ENCODE measurements around the gene PABPN1. TPM values are rescaled to one million over a fixed set of nuclear protein-coding genes. Genes with fewer than 3 reads are reported as not detected.
"Not testable (repeated sequence)": the region's sequence is repeated elsewhere in the genome, so short reads cannot be mapped to it uniquely, and the experiment has no call there.

Gene PABPN1
- total and polyA plus RNA-seq, 3 donors from 2014 or later, result 194 to 222 (median 194) TPM

DNA sequence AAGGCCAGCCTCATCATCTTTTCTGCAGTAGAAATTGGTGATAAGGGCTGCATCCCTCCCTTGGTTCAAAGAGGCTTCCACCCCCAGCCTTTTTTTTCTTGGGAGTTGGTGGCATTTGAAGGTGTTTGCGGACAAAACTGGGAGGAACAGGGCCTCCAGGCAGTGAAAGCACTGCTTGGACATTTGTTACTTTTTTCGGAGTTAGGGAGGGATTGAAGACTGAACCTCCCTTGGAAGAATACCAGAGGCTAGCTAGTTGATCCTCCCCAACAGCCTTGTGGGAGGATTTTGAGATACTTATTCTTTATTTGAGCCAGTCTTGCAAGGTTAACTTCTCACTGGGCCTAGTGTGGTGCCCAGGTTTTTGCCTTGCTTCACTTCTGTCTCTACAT lies 3.2 kb downstream of the PABPN1 start:
- Histone ChIP-seq H3K9me3 (no peaks in the 10 kb centered on the region), H3K4me1 (peaks cover 43% of the 10 kb centered on the region), H3K27ac (peak overlapping the region; percentile 99), H3K4me3 (no peak overlapping the region), H3K36me3 (ENCODE audit: low read depth, missing control alignments) (no peaks in the 10 kb centered on the region), H3K27me3 (no peaks in the 10 kb centered on the region)
- intact Hi-C loops (cut with DNase I; ENCODE audit: low total_unique reads), result no loop called here
- TF ChIP-seq, protein P1, sequence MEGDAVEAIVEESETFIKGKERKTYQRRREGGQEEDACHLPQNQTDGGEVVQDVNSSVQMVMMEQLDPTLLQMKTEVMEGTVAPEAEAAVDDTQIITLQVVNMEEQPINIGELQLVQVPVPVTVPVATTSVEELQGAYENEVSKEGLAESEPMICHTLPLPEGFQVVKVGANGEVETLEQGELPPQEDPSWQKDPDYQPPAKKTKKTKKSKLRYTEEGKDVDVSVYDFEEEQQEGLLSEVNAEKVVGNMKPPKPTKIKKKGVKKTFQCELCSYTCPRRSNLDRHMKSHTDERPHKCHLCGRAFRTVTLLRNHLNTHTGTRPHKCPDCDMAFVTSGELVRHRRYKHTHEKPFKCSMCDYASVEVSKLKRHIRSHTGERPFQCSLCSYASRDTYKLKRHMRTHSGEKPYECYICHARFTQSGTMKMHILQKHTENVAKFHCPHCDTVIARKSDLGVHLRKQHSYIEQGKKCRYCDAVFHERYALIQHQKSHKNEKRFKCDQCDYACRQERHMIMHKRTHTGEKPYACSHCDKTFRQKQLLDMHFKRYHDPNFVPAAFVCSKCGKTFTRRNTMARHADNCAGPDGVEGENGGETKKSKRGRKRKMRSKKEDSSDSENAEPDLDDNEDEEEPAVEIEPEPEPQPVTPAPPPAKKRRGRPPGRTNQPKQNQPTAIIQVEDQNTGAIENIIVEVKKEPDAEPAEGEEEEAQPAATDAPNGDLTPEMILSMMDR (IDR thresholded peaks at IDR 0.05), result no peak
- no peak for TF ChIP-seq POLR2A (IDR thresholded peaks at IDR 0.05)
- DNase-seq, result peak; percentile 63
- WGBS, 2 donors, result 41 to 45% methylated on average over 2 of the region's 2 CpGs

DNA sequence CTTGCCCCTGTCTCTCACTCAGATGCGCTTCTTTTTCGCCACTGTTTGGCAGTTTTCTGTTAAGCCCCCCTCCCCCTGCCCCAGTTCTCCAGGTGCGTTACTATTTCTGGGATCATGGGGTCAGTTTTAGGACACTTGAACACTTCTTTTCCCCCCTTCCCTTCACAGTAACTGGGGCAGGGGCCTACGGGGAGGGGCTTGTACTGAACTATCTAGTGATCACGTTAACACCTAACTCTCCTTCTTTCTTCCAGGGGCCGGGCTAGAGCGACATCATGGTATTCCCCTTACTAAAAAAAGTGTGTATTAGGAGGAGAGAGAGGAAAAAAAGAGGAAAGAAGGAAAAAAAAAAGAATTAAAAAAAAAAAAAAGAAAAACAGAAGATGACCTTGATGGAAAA lies 3.7 kb downstream of the PABPN1 start:
- DNase-seq, result no peak
- 51 to 57% methylated on average over 7 of the region's 7 CpGs for WGBS, 2 donors
- H3K4me3 ChIP-seq, result no peak overlapping the region
- no peaks in the 10 kb centered on the region for H3K27me3 ChIP-seq
- H3K9me3 ChIP-seq, result no peaks in the 10 kb centered on the region
- peaks cover 43% of the 10 kb centered on the region for H3K4me1 ChIP-seq
- H3K36me3 ChIP-seq (ENCODE audit: low read depth, missing control alignments), result no peaks in the 10 kb centered on the region
- TF ChIP-seq POLR2A (IDR thresholded peaks at IDR 0.05), result no peak
- intact Hi-C loops (cut with DNase I; ENCODE audit: low total_unique reads), result no loop called here
- peak overlapping the region; percentile 99 for H3K27ac ChIP-seq

DNA sequence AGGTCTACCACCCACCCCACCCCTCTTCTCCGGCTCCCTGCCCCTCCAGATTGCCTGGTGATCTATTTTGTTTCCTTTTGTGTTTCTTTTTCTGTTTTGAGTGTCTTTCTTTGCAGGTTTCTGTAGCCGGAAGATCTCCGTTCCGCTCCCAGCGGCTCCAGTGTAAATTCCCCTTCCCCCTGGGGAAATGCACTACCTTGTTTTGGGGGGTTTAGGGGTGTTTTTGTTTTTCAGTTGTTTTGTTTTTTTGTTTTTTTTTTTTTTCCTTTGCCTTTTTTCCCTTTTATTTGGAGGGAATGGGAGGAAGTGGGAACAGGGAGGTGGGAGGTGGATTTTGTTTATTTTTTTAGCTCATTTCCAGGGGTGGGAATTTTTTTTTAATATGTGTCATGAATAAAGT lies 4.5 kb downstream of the PABPN1 start:
- intact Hi-C loops (cut with DNase I; ENCODE audit: low total_unique reads); H3K27me3 ChIP-seq; H3K36me3 ChIP-seq (ENCODE audit: low read depth, missing control alignments); H3K9me3 ChIP-seq; H3K4me3 ChIP-seq; DNase-seq: not testable (repeated sequence)
- peak overlapping the region; percentile 99 for H3K27ac ChIP-seq
- H3K4me1 ChIP-seq, result peaks cover 41% of the 10 kb centered on the region
- WGBS, 2 donors, result 46 to 66% methylated on average over 5 of the region's 5 CpGs

DNA sequence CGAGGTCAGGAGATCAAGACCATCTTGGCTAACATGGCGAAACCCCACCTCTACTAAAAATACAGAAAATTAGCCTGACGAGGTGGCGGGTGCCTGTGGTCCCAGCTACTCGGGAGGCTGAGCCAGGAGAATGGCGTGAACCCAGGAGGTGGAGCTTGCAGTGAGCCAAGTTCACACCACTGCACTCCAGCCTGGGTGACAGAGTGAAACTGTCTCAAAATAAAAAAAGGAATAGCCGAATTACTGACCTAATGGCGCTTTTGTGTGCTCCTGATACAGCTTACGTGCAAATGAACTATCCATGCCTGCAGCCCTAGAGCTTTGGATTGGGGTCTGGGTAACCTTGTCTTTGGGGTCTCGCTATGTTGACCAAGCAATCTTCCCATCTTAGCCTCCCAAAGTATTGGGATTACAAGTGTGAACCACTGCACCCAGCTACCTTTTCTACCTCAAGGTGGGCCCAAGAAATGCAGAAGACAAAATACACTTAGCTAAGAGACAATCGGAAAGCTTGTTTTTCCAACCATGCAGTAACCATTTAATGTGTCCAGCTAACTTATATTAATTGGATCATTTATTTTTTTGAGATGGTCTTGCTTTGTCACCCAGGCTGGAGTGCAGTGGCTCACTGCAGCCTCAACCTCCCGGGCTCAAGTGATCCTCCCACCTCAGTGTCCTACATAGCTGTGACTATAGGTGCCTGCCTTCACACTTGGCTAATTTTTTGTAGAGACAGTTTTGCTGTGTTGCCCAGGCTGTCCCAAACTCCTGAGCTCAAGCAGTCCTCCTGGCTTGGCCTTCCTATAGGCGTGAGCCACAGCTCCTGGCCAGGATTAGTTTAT lies 5.5 kb downstream of the PABPN1 start:
- no peak for TF ChIP-seq POLR2A (IDR thresholded peaks at IDR 0.05)
- TF ChIP-seq, protein P1 (IDR thresholded peaks at IDR 0.05), result no peak
- Histone ChIP-seq H3K4me1 (peaks cover 41% of the 10 kb centered on the region), H3K4me3 (no peak overlapping the region), H3K36me3 (ENCODE audit: low read depth, missing control alignments) (no peaks in the 10 kb centered on the region), H3K9me3 (no peaks in the 10 kb centered on the region), H3K27me3 (no peaks in the 10 kb centered on the region), H3K27ac (peak overlapping the region in 1 of 2 donors; percentile 99)
- intact Hi-C loops (cut with DNase I; ENCODE audit: low total_unique reads), result no loop called here
- DNase-seq, result no peak
- 66 to 69% methylated on average over 12 to 13 of the region's 13 CpGs for WGBS, 2 donors

DNA sequence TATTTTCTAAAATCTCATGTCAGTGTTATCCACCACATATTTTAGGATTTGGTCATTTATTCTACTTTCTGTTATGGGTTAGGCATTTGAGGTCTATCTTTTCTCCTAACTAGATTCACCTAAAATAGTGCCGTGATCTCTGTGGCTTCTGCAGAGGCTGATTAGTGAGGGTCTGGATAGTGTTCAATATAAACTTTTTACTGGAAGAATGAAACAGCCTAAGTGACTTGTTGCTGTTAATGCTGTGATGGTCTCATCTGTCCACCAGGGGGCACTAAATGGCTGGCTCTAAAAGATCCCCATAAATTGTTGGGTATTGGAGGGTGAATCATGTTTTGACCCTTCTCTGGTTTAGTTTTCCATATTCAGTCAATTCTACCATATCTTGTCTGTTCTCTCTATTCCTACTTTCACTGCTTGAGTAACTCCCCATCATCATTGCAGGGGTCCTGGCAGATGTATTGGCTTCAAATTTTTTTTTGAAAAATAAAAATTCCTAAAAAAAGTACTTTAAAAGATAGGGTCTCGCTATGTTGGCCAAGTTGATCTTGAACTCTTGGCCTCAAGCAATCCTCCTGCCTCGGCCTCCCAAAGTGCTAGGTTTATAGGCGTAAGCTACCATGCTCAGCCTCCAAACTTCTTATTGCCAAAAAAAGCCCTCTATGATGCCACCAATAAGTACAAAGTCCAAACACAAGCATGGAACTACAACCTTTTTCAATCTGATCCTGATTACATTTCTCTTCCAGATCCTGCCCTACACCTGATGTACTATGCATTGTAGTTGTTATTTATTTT lies 6.9 kb downstream of the PABPN1 start:
- DNase-seq, result peak; percentile 87
- H3K36me3 ChIP-seq (ENCODE audit: low read depth, missing control alignments), result no peaks in the 10 kb centered on the region
- no peaks in the 10 kb centered on the region for H3K27me3 ChIP-seq
- no peaks in the 10 kb centered on the region for H3K9me3 ChIP-seq
- peak overlapping the region in 1 of 2 donors; percentile 20 for H3K27ac ChIP-seq
- intact Hi-C loops (cut with DNase I; ENCODE audit: low total_unique reads), result no loop called here
- no peak for TF ChIP-seq POLR2A (IDR thresholded peaks at IDR 0.05)
- TF ChIP-seq, protein P1 (IDR thresholded peaks at IDR 0.05), result peak; percentile 85 to 94 (median 94)
- 26 to 47% methylated on average over 4 of the region's 4 CpGs for WGBS, 2 donors
- H3K4me3 ChIP-seq, result no peak overlapping the region
- H3K4me1 ChIP-seq, result peaks cover 34% of the 10 kb centered on the region

Data from testis (tissue), 3 donors.